GM10266 (cell line): Measurements from ENCODE around the gene BMPR1B.

Experiments used
- DNase-seq: peaks from one replicate; pipeline ENCODE4 v3.0.0; 2012; ENCODE audit errors: extremely low spot score
- CTCF ChIP-seq: IDR thresholded peaks from 2 replicates; pipeline ENCODE4 v1.5.1; 2012; ENCODE audit warnings: mild to moderate bottlenecking, low read depth; ENCODE audit not compliant: control insufficient read depth, insufficient read depth; ENCODE audit errors: missing control alignments

Gene BMPR1B

GRCh38 chr4:94897023-94897422 lies 139.3 kb downstream of the BMPR1B start:
- no peak for DNase-seq
- TF ChIP-seq CTCF = no peak

DNA sequence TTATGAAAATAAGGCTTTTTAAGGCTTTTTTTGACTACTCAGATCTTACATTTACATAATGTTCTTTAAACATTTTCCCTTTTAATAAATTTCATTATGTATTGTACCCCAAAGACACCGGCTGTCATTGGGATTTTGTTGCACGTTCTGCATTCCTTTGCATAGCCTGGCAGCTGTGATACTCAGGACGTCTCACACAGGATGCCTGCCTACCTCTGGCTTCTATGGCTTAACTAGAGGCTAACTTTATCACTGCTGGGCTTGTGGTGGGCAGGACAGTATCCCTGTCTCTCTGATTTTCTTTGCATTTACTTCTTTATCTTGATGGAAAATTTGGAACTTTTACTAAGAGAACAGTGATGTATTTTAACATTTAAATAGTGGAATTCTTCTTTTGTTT lies 147.8 kb downstream of the BMPR1B start:
- DNase-seq = no peak
- no peak for TF ChIP-seq CTCF

DNA sequence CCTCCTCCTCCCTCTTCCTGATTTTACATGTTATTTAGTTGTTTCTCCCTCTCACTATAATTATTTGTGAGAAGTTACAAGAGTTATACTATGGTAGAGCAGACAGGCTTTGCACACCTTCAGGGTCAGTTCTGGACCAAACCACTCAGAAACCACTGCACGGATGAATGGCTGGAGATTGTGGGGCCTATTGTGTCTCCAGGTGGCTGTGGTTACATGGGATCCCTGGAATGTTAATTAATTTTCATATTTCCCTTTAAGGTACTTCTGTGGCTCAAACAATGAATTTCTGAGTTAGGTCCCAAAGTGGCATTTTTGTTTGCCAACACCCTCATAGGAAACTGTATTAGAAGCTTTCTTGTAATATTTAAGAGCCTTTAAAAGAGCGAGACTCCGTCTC lies 151.9 kb downstream of the BMPR1B start:
- no peak for DNase-seq
- no peak for TF ChIP-seq CTCF

DNA sequence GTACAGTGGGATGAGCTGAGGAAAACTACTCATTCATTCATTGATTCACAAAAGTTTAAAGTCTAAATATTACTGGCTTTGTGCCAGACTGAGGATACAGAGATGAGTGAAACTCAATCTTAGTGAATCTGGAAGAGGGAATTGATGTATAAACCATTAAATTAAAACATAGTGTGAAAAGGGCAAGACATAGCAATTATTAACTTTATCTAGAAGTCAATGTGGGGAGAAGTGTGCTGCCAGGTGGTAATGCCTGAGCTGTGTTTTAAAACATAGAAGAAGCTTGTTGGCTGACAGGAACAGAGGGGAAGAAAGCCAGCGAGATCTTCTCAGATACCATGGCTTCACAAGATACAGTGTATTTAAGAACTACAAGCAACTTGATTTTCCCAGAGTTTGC lies 153.4 kb downstream of the BMPR1B start:
- no peak for TF ChIP-seq CTCF
- DNase-seq = no peak

GRCh38 chr4:94912606-94913005 lies 154.9 kb downstream of the BMPR1B start:
- no peak for TF ChIP-seq CTCF

GRCh38 chr4:94913316-94913715 lies 155.6 kb downstream of the BMPR1B start:
- TF ChIP-seq CTCF = no peak
- no peak for DNase-seq

More at GRCh38 chr4:94912606-94913005, 154.9 kb downstream of the BMPR1B start:
- no peak for DNase-seq

GRCh38 chr4:94917146-94917545 lies 159.4 kb downstream of the BMPR1B start:
- no peak for DNase-seq
- TF ChIP-seq CTCF = no peak
